Glutamatergic neuron (in vitro differentiated cells): ENCODE results near the gene ARID3A. TPM values are rescaled to one million over a fixed set of nuclear protein-coding genes. Genes with fewer than 3 reads are reported as not detected.

Experiments
- DNase-seq: peaks from one replicate; pipeline ENCODE4 v3.0.0; 2022
- H3K27ac Mint-ChIP-seq: one replicate; pipeline ENCODE4 v1.8.0; 2020; ENCODE audit warnings: mild to moderate bottlenecking, mixed read lengths, inconsistent platforms; ENCODE audit not compliant: unreplicated experiment
- H3K27me3 Mint-ChIP-seq: one replicate; pipeline ENCODE4 v1.8.0; 2020; ENCODE audit warnings: mild to moderate bottlenecking, moderate library complexity, mixed read lengths, inconsistent platforms; ENCODE audit not compliant: unreplicated experiment
- H3K36me3 Mint-ChIP-seq: one replicate; pipeline ENCODE4 v1.8.0; 2020; ENCODE audit warnings: mild to moderate bottlenecking, mixed read lengths, inconsistent platforms; ENCODE audit not compliant: unreplicated experiment
- H3K4me1 Mint-ChIP-seq: one replicate; pipeline ENCODE4 v1.8.0; 2020; ENCODE audit warnings: mild to moderate bottlenecking, low read depth, mixed read lengths, inconsistent platforms; ENCODE audit not compliant: unreplicated experiment
- H3K4me3 Mint-ChIP-seq: one replicate; pipeline ENCODE4 v1.8.0; 2020; ENCODE audit warnings: mild to moderate bottlenecking, mixed read lengths, inconsistent platforms; ENCODE audit not compliant: unreplicated experiment
- H3K9me3 Mint-ChIP-seq: one replicate; pipeline ENCODE4 v1.8.0; 2020; ENCODE audit warnings: mild to moderate bottlenecking, moderate library complexity, mixed read lengths, inconsistent platforms; ENCODE audit not compliant: unreplicated experiment
- CTCF ChIP-seq: fragments of 200-600 bp; sonication (generic); IDR thresholded peaks from one replicate; pipeline ENCODE4 v1.5.0; 2021; ENCODE audit not compliant: partially characterized antibody, unreplicated experiment
- total RNA-seq: library from RNA; stranded (reverse); fragmentation: NEBNext Ultra II Directional; extraction: Animal tissue kit (Norgen Biotek cat#: 25700); gene quantifications from one replicate; pipeline ENCODE4 v1.2.1, GENCODE V29; 2021; ENCODE audit not compliant: unreplicated experiment

Gene ARID3A
- total RNA-seq, 1 donor from 2014 or later, result 148 TPM

GRCh38 chr19:947090-947706, 21.4 kb downstream of the ARID3A start:
- H3K4me1 Mint-ChIP-seq, result no peaks in the 10 kb centered on the region
- H3K27ac Mint-ChIP-seq, result no peak overlapping the region
- no peaks in the 10 kb centered on the region for H3K36me3 Mint-ChIP-seq

GRCh38 chr19:947707-948539, 22.1 kb downstream of the ARID3A start:
- no peaks in the 10 kb centered on the region for H3K36me3 Mint-ChIP-seq
- DNase-seq, result no peak
- peaks cover 3% of the 10 kb centered on the region for H3K27me3 Mint-ChIP-seq
- no peak for TF ChIP-seq CTCF
- H3K9me3 Mint-ChIP-seq, result peaks cover 3% of the 10 kb centered on the region
- H3K4me1 Mint-ChIP-seq, result no peaks in the 10 kb centered on the region
- no peak overlapping the region for H3K4me3 Mint-ChIP-seq
- no peak overlapping the region for H3K27ac Mint-ChIP-seq

More at GRCh38 chr19:947090-947706, 21.4 kb downstream of the ARID3A start:
- TF ChIP-seq CTCF, result no peak
- peaks cover 3% of the 10 kb centered on the region for H3K9me3 Mint-ChIP-seq
- no peak overlapping the region for H3K4me3 Mint-ChIP-seq
- no peak for DNase-seq
- H3K27me3 Mint-ChIP-seq, result peaks cover 3% of the 10 kb centered on the region

GRCh38 chr19:948842-949496, 23.1 kb downstream of the ARID3A start:
- Mint-ChIP-seq H3K4me3 (no peak overlapping the region), H3K4me1 (no peaks in the 10 kb centered on the region), H3K27me3 (peaks cover 3% of the 10 kb centered on the region), H3K36me3 (no peaks in the 10 kb centered on the region), H3K9me3 (peaks cover 3% of the 10 kb centered on the region), H3K27ac (no peak overlapping the region)
- TF ChIP-seq CTCF, result no peak
- DNase-seq, result no peak

- Mint-ChIP-seq H3K4me3 (no peak overlapping the region), H3K9me3 (peaks cover 3% of the 10 kb centered on the region), H3K36me3 (no peaks in the 10 kb centered on the region), H3K27ac (no peak overlapping the region), H3K27me3 (peaks cover 1% of the 10 kb centered on the region), H3K4me1 (no peaks in the 10 kb centered on the region)
- no peak for DNase-seq
- TF ChIP-seq CTCF, result no peak
Observed at GRCh38 chr19:950352-951066, 24.7 kb downstream of the ARID3A start.
